Measurements from ENCODE around the gene ECE2. TPM values are rescaled to one million over a fixed set of nuclear protein-coding genes. Genes with fewer than 3 reads are reported as not detected.

Gene ECE2
- total RNA-seq, 1 experiment from 2014 or later = not detected

DNA sequence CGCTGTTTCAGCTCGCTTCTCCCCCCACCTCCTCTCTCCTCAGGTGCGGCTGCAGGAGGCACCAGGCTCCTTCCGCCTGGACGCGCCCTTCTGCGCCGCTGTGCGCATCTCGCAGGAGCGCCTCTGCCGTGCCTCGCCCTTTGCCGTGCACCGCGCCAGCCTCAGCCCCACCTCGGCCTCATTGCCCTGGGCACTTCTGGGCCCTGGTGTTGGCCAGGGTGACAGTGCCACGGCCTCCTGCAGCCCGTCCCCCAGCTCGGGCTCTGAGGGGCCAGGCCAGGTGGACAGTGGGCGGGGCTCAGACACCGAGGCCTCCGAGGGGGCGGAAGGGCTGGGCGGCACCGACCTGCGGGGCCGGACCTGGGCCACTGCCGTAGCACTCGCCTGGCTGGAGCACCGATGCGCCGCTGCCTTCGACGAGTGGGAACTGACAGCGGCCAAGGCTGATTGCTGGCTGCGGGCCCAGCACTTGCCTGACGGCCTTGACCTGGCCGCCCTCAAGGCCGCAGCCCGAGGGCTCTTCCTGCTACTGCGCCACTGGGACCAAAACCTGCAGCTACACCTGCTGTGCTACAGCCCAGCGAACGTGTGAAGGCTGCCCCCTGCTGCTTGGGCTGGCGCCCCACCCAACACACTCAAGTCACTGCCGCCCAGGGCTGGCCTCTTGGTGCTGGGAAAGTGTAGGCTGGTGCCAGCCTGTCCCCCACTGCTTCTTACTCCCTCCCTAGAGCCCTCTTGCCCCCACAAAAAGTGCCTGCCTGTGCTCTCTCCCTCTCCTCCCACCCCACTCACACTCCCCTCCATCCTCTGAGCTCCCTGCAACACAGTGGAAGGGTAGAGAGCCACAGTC is 34.1 kb upstream of the ECE2 start:
- H3K79me2 ChIP-seq (ENCODE audit: low read length) = no peaks in the 10 kb centered on the region; the same call in 1 of the 2 replicates
- H3K4me2 ChIP-seq (ENCODE audit: low read length) = no peak overlapping the region
- CTCF ChIA-PET = interaction anchor here (0.8 kb wide), 1 partner anchor 346 kb away, joined by 3 read pairs; no protein-coding TSS in a partner anchor
- H2AFZ ChIP-seq (ENCODE audit: low read length) = no peak overlapping the region
- POLR2A ChIA-PET (ENCODE audit: unreplicated experiment) = no interaction called here
- no peaks in the 10 kb centered on the region for H3K4me1 ChIP-seq (ENCODE audit: insufficient read depth, low read length)
- peak; percentile 41; the same call in 1 of the 2 replicates for ATAC-seq
- H3K36me3 ChIP-seq (ENCODE audit: low read depth, low read length) = peaks cover 24% of the 10 kb centered on the region
- no peaks in the 10 kb centered on the region for H3K9me2 ChIP-seq (replicated peaks; ENCODE audit: low read length)
- H4K20me1 ChIP-seq (ENCODE audit: low read length) = no peaks in the 10 kb centered on the region
- BruUV-seq (replicated peaks) = no TSS peak
- H3K9ac ChIP-seq (ENCODE audit: low read length) = no peak overlapping the region
- TF ChIP-seq EZH2phosphoT487 (IDR thresholded peaks at IDR 0.05; ENCODE audit: borderline replicate concordance, low read length) (no peak), EZH2 (IDR thresholded peaks at IDR 0.05; ENCODE audit: low read length, unreplicated experiment) (no peak)
- TF ChIP-seq, protein P1, sequence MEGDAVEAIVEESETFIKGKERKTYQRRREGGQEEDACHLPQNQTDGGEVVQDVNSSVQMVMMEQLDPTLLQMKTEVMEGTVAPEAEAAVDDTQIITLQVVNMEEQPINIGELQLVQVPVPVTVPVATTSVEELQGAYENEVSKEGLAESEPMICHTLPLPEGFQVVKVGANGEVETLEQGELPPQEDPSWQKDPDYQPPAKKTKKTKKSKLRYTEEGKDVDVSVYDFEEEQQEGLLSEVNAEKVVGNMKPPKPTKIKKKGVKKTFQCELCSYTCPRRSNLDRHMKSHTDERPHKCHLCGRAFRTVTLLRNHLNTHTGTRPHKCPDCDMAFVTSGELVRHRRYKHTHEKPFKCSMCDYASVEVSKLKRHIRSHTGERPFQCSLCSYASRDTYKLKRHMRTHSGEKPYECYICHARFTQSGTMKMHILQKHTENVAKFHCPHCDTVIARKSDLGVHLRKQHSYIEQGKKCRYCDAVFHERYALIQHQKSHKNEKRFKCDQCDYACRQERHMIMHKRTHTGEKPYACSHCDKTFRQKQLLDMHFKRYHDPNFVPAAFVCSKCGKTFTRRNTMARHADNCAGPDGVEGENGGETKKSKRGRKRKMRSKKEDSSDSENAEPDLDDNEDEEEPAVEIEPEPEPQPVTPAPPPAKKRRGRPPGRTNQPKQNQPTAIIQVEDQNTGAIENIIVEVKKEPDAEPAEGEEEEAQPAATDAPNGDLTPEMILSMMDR (conservative IDR thresholded peaks at IDR 0.05; ENCODE audit: low read depth, low read length) = peak; percentile 40
- intact Hi-C loops (cut with micrococcal nuclease) = no loop called here
- no peaks in the 10 kb centered on the region for H3K9me3 ChIP-seq (ENCODE audit: low read length)
- no peak overlapping the region for H3K27ac ChIP-seq (ENCODE audit: low read length)
- no peak for DNase-seq
- H3K27me3 ChIP-seq (ENCODE audit: low read length) = no peaks in the 10 kb centered on the region
- H3K4me3 ChIP-seq (ENCODE audit: low read length) = no peak overlapping the region
- no peaks in the 10 kb centered on the region for H3F3A ChIP-seq (ENCODE audit: low read length, unreplicated experiment)

DNA sequence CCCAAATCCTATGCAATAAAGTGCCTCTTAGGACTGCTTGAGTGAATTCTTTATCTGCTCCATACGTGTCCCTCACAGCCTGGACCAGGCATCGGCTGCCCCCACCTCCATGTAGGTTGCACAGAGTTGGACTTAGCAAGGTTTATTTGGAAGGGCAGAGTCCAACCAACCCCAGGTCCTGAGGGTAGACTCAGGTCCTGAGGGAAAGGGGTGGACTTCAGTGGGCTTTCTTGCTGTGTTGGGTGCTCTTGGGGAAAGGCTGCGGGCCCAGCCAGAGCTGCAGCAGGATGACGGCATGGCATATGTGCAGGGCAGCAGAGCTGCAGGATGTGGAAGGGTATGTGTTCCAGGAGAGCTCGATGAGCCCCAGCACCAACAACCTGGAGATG is 33.5 kb upstream of the ECE2 start:
- peaks cover 5% of the 10 kb centered on the region for H3K79me2 ChIP-seq (ENCODE audit: low read length)
- intact Hi-C loops (cut with micrococcal nuclease) = no loop called here
- BruUV-seq (replicated peaks) = no TSS peak
- peaks cover 24% of the 10 kb centered on the region for H3K36me3 ChIP-seq (ENCODE audit: low read depth, low read length)
- H4K20me1 ChIP-seq (ENCODE audit: low read length) = no peaks in the 10 kb centered on the region
- H3K4me2 ChIP-seq (ENCODE audit: low read length) = no peak overlapping the region
- no peak for ATAC-seq
- H3K9me3 ChIP-seq (ENCODE audit: low read length) = no peaks in the 10 kb centered on the region
- H3K4me3 ChIP-seq (ENCODE audit: low read length) = no peak overlapping the region
- H3K9ac ChIP-seq (ENCODE audit: low read length) = no peak overlapping the region
- ChIA-PET CTCF (interaction anchor here (0.8 kb wide), 1 partner anchor 347 kb away, joined by 3 read pairs; no protein-coding TSS in a partner anchor), POLR2A (ENCODE audit: unreplicated experiment) (no interaction called here)
- TF ChIP-seq, protein P1 (conservative IDR thresholded peaks at IDR 0.05; ENCODE audit: low read depth, low read length) = no peak
- TF ChIP-seq EZH2phosphoT487 (IDR thresholded peaks at IDR 0.05; ENCODE audit: borderline replicate concordance, low read length) (no peak), EZH2 (IDR thresholded peaks at IDR 0.05; ENCODE audit: low read length, unreplicated experiment) (no peak)
- H3K27ac ChIP-seq (ENCODE audit: low read length) = no peak overlapping the region
- no peak for DNase-seq
- no peaks in the 10 kb centered on the region for H3K27me3 ChIP-seq (ENCODE audit: low read length)
- H3F3A ChIP-seq (ENCODE audit: low read length, unreplicated experiment) = no peaks in the 10 kb centered on the region
- no peak overlapping the region for H2AFZ ChIP-seq (ENCODE audit: low read length)
- no peaks in the 10 kb centered on the region for H3K9me2 ChIP-seq (replicated peaks; ENCODE audit: low read length)
- H3K4me1 ChIP-seq (ENCODE audit: insufficient read depth, low read length) = no peaks in the 10 kb centered on the region
